GM18907 (cell line): Measurements from ENCODE around the gene TCTA.
"Not testable (repeated sequence)": the region's sequence is repeated elsewhere in the genome, so short reads cannot be mapped to it uniquely, and the experiment has no call there.

ENCODE experiments used
- ATAC-seq: cut with Tn5 transposase; IDR thresholded peaks from one replicate; pipeline ENCODE4 v1.9.1; 2021; ENCODE audit warnings: mild to moderate bottlenecking, moderate library complexity; ENCODE audit not compliant: unreplicated experiment

The TCTA gene, protein sequence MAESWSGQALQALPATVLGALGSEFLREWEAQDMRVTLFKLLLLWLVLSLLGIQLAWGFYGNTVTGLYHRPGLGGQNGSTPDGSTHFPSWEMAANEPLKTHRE

GRCh38 chr3:49411968-49412631 is at the start of gene TCTA, which contains the start of gene RHOA:
TCTA (plus strand) TSS chr3:49412423; CDS start chr3:49412427, 4 bp downstream.
RHOA (minus strand) TSS chr3:49411976; CDS start chr3:49375589, 36,387 bp downstream.
- ATAC-seq = peak; percentile 74

DNA sequence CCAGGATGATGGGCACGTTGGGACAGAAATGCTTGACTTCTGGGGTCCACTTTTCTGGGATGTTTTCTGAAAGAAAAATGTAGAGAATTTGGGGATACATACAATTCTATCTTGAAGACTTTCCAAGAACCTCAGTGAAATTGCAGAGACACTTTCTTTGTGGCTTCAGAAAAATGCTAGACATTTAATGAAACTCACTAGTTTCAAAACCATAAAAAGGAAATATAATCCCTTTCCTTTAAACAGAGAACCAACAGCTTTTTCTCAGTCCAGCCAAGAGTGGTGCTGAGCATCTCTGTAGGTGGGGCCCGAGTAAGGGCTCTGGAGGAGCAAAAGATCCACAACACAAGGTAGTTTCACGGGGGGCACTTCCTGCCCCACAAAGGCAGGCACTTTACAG is 49.7 kb upstream of the TCTA start:
- no peak for ATAC-seq

DNA sequence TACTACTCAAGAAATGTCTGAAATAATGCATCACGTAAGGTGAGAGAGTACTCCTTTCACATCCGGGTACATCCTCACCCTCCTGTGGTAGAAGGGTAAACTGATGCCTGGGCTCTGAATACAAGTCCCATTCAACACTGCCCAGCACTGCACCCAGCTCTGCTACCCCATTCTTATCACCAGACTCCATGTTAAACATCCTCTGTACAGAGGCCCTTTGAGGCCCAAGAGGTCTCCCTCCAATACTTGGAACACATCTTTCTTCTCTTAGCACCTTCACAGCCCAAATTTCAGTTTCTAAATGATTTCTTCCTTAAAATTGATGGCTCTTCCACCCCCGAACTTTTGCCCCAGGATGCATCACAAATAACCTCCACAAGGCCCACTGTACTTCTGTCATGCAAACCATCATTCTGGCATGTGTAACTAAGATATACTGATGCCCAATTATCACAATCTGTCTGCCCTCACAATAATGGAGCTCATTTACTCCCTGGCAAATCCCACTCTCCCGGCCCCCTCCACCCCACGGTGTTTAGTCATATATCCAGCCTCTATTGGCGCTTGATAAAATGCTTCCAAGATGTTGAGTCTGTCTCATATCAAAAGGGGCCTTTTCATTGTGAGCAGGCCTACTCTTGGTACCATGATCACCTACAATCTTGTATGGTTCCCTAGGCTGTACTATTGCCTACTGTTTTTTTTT is 41.5 kb upstream of the TCTA start:
- no peak for ATAC-seq

DNA sequence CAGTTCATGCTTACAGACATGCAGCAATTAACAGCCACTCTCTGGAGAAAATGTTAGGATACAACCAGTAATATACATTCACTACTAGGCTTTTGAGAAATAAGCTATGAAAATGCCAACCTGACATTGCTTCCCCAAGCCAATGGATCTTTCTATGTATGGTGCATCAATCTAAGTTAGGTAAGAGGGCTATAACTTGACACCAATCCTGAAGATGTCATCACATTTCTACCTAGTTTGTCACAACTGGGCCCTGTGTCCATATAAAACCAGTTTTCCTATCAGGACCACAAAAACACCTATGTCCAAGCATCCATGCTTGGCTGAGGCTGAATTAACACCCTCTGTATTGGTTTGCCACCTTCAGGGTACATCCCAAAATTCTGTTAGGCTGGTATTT is 40.3 kb upstream of the TCTA start:
- no peak for ATAC-seq

GRCh38 chr3:49377483-49377882 is 34.7 kb upstream of the TCTA start:
- ATAC-seq = no peak

DNA sequence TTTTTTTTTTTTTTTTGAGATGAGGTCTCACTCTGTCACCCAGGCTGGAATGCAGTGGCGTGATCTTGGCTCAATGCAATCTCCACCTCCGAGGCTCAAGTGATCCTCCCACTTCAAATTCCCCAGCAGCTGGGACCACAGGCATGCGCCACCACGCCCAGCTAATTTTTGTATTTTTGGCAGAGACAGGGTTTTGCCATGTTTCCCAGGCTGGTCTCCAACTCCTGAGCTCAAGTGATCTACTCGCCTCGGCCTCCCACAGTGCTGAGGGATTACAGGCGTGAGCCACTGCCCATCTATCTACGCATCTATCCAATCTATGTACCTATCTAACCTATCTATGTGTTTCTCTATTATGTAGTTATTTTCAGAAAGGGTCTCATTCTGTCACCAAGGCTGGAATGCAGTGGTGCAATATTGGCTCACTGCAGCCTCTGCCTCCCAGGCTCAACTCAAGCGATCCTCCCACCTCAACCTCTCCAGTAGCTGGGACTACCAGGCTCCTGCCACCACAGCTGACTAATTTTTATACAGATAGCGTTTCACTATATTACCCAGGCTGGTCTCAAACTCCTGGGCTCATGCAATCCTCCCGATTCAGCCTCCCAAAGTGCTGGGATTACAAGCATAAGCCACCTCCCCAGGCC is 33.9 kb upstream of the TCTA start:
- ATAC-seq = no peak

DNA sequence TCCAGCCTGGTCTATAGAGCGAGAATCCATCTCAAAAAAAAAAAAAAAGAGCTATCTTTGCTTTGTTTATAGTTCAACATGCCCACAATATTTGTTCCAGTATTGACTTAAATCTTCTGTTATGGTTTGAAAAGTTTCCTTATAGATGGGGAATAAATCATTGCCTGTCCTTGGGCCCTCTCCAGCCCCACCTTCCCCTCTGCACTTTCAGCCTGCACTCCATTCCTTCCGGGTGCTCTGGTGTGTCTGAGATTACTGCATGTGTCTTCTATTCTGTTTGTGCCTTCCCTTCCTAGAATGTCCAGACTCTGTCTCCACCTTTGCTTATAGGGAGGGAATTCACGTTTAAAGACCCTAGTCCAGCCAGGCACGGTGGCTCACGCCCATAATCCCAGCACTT is 28.8 kb upstream of the TCTA start:
- ATAC-seq = no peak

GRCh38 chr3:49385617-49386016 is 26.6 kb upstream of the TCTA start:
- ATAC-seq = no peak

DNA sequence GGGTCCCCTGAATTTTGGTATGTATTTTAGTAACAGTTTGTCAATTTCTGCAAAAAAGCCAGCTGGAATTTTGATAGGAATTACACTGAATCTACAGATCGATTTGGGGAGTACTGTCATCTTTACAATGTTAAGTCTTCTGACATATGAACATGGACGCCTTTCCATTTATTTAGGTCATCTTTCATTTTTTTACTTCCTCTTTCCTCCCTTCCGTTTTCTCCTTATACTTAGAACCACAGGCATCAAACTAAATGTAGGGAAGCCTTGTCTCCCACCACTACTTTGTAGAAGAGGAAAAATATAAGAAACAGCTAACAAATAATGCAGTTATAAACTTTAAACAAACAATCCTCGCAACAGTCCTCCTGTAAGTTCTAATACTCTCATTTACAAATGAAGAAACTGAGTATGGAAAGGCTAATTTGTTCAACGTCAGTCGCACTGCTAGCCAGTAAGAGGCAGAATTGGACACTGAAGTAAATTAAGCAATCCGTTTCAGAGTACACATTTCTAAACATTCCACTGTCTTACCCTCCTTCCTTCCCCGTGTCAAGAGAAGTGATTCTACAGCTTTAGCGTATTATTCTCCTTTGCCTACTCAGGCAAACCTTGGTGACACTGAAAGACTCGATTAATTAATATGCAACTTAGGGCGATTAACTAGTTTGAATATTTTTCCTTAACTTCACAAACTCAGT is 26.0 kb upstream of the TCTA start:
- ATAC-seq = no peak

DNA sequence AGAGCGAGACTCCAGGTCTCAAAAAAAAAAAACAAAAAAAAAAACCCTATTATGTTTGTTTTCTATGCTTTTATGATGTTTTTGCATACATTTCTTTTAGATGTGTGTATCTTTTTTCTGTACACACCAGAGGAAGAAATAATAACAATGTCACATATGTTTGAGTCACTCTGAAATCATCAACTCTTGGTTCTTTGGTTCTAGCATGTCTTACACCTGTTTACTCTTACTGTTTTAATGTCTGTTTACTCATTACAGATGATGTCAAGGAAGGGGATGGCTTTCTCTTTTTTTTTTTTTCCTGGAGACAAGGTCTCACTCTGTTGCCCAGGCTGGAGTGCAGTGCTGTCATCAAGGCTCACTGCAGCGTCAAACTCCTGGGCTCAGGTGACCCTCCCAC is 24.5 kb upstream of the TCTA start:
- ATAC-seq = no peak

DNA sequence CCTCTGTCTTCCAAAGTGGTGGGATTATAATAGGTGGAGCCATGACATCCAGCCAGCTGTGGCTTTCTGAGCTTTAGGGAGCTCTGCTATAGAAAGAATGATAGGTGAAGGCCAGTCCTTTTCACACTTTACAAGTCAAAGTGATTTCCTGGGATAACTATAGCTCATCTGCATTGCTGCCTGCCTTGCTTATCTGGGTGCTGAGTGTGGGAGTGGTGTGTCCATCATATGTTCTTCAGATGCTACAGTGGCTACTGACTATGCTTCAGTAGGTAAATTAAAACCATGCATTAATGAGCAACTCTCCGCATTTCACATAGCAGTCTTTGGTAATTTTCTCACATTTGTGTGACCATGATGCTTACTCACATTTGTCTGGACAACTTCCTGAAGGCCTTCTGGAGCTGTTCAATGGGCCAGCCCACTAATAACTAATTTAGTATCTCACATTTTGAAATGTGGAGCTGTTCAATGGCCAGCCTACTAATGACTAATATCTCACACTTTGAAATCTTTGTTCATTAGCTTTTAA is 23.9 kb upstream of the TCTA start:
- no peak for ATAC-seq

DNA sequence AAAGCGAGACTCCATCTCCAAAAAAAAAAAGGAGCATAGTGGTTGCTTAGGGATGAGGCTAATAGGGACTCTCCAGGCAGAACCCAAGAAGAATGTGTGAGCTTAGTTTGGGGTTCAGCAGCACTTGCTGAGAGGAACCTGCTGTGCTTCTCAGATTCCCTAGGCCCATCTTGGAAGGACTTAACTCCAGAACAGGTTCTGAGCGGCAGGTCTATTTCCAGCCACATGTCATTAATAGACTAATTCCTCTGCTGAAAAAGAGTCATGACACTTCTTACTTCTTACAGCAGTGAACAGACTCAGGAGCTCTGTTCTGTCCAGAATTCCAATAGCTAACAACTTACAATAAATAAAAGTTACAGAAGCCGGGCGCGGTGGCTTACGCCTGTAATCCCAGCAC is 22.9 kb upstream of the TCTA start:
- no peak for ATAC-seq

GRCh38 chr3:49391310-49391709 is 20.9 kb upstream of the TCTA start:
- ATAC-seq = not testable (repeated sequence)

DNA sequence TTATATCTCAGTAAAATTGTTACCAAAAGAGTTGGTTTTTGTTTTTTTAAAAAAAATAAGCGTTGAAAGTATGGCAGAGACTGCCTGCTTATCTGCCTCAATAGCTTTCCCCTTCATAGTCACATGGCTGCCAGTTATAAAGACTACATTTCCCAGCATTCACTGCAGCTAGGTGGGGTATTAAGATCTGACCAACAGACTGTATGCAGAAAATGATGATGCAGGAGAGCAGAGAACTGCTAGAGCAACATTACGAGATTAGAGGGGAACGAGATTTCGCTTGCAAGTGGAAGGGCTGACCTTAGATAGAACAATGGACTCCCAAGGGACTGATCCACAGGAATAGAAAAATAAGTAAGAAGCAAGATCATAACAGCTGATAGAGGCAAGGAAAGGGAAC is 14.8 kb upstream of the TCTA start:
- no peak for ATAC-seq

GRCh38 chr3:49399461-49399860 is 12.8 kb upstream of the TCTA start:
- ATAC-seq = no peak

DNA sequence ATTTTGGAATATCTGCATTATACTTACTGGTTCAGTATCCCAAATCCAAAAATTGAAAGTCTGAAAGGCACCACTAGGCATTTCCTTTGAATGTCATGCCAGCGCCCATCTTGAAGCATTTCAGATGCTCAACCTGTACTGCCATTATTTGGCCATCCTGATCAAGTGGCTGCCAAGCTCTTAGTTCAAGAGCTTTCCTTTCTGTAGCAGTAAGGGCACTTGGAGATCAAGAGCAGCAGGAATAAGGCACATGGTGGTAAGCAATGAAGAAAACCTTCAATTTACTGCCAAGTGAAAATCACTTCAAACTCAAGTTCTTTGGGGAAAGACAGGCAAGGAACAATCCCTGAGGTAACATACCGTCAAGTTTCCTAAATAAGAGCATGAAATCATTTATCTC is 10.5 kb upstream of the TCTA start:
- no peak for ATAC-seq

DNA sequence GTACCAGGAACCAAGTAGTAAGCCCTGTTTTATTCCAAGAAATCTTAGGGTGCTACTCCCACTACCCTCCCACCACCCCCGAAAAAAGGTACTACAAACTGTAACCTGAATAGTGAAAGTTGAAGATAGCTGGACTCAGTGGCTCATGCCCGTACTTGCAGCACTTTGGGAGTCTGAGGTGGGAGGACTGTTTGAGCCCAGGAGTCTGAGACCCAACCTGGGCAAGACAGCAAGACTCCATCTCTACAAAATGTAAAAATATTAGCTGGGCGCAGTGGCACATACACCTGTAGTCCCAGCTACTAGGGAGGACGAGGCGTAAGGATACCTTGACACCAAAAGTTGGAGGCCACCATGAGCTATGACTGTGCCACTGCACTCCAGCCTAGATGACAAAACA is 8.3 kb upstream of the TCTA start:
- ATAC-seq = no peak

DNA sequence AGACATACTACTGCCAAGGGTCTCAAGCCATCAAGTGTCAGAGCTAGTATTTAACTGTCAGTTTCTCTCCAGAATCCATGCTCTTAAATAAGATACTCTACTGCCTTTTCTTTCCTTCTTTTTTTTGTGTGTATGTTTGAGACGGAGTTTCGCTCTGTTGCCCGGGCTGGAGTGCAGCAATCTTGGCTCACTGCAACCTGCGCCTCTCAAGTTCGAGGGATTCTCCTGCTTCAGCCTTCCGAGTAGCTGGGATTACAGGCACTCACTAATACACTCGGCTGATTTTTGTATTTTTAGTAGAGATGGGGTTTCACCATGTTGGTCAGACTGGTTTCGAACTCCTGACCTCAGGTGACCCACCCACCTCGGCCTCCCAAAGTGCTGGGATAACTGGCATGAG is 6.7 kb upstream of the TCTA start:
- not testable (repeated sequence) for ATAC-seq

DNA sequence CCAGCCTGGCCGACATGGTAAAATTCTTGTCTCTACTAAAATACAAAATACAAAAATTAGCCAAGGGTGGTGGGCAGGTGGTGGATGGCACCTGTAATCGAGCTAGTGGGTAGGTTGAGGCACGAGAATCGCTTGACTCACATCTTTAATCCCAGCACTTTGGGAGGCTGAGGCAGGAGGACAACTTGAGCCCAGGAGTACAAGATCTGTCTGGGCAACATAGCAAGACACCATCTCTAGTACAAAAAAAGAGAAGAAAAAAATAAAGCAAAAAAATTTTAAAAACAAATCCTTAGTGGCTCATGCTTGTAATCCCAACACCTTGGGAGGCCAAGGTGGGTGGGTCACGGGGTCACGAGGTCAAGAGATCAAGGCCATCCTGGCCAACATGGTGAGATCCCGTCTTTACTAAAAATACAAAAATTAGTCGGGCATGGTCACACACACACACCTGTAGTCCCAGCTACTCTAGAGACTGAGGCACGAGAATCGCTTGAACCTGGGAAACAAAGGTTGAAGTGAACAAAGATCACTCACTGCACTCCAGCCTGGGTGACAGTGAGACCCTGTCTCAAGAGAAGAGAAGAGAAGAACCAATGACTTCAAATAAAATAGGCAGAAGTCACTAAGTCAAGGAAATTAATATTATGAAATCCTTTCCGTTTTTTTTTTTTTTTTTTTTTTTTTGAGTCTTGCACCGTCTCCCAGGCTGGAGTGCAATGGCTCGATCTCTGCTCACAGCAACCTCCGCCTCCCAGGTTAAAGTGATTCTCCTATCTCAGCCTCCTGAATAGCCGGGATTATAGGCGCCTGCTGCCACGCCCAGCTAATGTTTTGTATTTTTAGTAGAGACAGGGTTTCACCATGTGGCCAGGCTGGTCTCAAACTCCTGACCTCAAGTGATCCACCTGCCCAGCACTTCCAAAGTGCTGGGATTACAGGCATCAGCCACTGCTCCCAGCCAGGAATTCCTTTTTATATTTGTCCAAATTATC is 5.4 kb upstream of the TCTA start:
- ATAC-seq = no peak
